Stimulated activated CD4-positive, alpha-beta T cell treated with anti-CD3 and anti-CD28 coated beads, Interleukin-1b, Interleukin-23, amount 100 ng/mL, for 48 hours (primary cell): ENCODE data around the gene ASF1B.

Source experiments
- DNase-seq: peaks from one replicate; pipeline ENCODE4 v3.0.0-alpha.2; 2020

The ASF1B gene

GRCh38 chr19:14081797-14082674 lies 54.4 kb downstream of the ASF1B start:
- no peak for DNase-seq

GRCh38 chr19:14080887-14081796 lies 55.2 kb downstream of the ASF1B start:
- DNase-seq = peak; percentile 99

DNA sequence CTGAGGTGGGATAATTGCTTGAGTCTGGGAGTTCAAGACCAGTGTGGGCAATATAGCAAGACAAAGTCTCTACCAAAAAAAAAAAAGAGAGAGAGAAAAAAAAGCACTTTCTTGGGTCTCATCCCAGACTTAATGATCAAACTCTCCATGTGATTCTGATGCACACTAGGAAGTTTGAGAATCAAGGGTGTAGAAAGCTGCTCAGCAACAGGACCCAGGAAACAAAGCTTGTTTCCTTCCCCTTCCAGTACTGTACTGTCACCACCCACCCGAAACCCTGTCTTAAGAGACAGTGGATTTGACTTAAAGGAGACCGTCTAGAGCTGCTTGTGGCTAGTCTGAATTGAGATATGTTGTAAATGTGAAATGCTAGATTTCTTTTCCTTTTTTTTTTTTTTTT lies 58.0 kb downstream of the ASF1B start:
- DNase-seq = no peak

DNA sequence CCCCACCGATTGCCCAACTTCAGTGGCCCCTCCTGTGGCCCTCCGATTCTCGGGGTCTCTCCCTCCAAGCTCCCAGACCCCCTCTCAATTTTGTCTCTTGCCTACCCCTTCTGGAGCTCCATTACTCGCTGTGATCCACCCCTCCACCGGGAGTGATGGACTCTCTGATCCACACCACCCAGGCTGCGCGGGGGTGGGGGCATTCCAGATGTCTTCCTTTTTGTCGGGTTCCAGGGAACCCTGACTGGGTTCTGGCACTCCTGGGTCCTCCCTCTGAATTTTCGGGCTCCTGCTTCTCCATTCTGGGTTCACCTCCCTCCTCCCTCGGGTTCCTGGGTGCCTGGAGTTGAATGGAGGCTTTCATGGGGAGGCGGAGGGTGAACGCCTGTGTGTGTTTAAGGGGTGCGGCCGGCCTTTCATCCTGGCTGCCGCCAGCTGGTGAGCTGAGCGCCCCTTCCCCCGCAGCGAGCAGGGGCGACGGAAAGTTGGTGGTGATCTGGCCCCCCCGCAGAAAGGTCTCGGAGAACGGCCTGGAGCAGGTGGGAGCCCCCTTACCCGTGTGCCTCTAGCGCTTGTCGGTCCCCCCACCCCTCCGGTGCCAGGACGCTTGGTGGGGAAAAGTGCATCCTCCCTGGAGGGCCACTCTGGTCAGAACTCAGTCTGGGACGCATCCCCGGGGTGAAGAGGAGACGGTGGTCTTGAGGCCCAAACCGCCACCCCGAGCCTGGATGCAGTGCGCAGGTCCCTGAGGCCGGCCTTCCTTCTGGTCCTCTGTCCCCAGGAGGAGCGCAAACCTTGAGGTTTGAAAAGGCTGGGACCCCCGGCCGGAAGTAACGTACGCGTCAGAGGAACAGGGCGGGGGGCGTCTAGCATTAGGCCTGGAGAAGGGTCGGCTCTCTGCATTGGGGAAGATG lies 62.2 kb downstream of the ASF1B start:
- no peak for DNase-seq

DNA sequence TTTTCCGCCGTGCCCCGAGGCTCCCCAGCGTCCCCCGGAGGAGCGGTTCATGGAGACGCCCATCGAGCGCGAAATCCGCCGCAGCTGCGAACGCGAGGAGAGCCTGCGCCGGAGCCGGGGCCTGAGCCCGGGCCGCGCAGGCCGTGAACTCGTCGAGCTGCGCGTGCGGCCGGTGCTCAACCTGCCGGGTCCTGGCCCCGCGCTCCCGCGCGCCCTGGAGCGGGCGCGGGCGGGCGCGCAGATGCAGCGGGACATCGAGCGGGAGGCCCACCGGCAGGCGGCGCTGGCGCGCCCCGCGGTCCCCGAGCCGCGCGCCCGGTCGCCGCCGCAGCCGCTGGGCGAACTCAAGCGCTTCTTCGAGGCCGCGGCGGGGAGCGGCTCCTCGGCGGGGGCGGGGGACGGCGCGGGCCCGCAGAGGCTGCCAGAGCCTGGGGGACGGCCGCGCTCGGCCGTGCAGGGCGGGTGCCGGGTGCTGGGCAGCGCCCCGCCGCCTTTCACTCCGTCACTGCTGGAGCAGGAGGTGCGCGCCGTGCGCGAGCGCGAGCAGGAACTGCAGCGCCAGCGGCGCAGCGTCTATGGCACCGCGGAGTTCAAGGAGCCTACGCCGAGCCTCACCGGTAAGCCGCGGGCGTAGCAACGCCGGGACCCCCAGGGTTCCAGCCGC lies 63.0 kb downstream of the ASF1B start:
- peak; percentile 77 for DNase-seq

- peak; percentile 33 for DNase-seq
Measured at GRCh38 chr19:14072535-14073260, 63.7 kb downstream of the ASF1B start, which contains the start of gene MISP3. MISP3 (plus strand) TSS chr19:14072786; CDS start chr19:14073310, 524 bp downstream.

DNA sequence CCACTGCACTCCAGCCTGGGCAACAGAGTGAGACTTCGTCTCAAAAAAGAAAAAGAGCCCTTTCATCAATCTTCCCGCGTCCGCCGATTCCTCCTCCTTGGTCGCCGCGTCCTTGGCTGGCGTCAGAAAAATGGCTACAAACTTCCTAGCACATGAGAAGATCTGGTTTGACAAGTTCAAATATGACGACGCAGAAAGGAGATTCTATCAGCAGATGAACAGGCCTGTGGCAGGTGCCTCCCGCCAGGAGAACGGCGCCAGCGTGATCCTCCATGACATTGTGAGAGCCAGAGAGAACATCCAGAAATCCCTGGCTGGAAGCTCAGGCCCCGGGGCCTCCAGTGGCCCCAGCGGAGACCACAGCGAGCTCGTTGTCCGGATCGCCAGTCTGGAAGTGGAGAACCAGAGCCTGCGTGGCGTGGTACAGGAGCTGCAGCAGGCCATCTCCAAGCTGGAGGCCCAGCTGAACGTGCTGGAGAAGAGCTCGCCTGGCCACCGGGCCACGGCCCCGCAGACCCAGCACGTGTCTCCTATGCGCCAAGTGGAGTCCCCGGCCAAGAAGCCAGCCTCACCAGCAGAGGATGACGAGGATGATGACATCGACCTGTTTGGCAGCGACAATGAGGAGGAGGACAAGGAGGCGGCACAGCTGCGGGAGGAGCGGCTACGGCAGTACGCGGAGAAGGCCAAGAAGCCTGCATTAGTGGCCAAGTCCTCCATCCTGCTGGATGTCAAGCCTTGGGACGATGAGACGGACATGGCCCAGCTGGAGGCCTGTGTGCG lies 65.9 kb downstream of the ASF1B start:
- DNase-seq = no peak
